NK-92 (cell line): ENCODE results near the gene DGUOK.
"Not testable (repeated sequence)": the region's sequence is repeated elsewhere in the genome, so short reads cannot be mapped to it uniquely, and the experiment has no call there.

Source experiments
- DNase-seq: peaks from one replicate; lab custom pipeline; 2025; ENCODE audit not compliant: unreplicated experiment; lab: John Stamatoyannopoulos, UW

DGUOK gene

DNA sequence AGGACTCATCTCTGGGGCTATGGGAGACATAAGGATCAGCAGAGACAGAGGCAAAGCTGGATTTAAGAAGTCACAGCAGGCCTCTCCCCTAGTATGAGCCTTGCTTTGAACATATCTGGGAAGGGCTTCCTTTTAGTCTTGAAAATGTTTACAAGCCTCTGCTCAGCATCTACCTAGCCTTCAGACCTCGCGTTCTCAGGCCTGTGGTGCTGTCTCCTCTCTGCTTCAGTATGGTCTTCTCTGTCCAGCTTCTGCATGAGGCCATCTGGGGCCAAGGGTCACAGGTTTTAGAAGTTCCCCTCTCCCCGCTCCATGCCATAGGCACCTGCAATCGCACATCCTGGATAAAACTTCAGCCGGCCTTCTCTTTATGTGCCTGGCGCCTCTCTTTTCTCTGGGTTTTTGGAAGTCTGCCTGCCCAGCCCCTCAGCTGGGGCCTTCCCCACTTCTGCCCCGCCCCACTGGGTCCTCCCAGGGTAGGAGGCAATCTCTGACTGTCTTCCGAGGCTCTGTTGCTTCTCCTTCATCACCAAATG is 26.8 kb upstream of the DGUOK start:
- DNase-seq = no peak

DNA sequence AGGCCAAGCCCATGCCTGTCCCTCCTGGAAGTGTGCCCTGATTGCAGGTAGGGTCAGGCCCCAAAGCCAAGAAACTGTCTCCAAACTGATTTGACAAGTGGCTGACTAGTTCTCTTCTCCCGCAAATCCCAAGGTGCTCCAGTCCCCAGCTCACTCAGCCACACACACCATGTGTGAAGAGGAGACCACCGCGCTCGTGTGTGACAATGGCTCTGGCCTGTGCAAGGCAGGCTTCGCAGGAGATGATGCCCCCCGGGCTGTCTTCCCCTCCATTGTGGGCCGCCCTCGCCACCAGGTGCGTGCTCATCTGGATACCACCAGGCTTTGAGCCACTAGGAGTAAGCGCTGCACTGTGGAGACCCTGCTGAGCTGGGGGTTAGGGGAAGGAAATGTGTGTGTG is 25.5 kb upstream of the DGUOK start:
- no peak for DNase-seq

DNA sequence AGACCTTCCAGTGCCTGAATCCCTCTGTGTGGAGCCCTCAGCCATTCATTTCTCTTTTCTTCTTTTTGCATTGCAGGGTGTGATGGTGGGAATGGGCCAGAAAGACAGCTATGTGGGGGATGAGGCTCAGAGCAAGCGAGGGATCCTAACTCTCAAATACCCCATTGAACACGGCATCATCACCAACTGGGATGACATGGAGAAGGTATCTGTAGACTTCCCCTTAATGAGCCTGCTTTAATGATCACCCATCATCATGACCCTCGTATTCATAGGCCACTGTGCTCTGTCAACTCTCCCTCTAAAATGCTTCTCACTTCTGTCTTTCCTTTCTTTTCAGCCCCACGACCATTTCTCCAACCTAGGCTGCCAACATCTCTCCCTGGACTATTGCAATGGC is 24.4 kb upstream of the DGUOK start:
- no peak for DNase-seq

DNA sequence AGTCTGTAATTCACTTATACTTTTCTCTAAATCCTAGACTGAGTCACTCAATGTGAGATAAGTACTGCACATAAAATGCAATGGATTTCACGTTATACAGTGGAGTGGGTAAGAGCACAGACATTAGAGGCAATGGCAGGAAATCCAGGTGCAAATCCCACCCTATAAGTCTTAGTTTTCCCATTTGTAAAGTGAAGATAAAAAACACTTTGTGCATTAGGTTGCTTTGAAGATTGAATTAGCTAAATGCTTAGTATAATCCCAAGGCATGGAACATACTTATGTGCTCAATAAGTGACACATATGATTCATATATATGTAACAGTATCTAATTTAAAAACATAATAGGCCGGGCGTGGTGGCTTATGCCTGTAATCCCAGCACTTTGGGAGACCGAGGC is 23.4 kb upstream of the DGUOK start:
- DNase-seq = no peak

DNA sequence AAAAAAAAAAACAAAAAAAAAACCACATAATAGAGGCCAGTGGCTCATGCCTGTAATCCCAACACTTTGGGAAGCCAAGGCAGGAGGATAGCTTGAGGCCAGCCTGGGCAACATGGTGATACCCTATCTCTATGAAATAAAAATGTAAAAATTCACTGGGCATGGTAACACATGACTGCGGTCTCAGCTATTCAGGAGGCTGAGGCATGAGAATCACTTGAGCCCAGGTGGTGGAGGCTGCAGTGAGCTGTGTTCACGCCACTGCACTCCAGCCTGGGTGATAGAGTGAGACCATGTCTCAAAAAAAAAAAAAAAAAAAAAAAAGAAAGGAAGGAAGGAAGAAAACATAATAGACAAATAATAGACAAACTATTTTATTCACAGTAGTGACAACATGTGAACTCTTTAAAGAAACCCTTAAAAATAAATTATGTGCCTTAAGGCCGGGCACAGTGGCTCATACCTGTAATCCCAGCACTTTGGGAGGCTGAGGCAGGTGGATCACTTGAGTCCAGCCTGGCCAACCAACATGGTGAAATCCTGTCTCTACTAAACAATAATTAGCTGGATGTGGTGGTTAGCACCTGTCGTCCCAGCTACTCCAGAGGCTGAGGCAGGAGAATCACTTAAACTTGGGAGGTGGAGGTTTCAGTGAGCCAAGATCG is 22.6 kb upstream of the DGUOK start:
- DNase-seq = not testable (repeated sequence)

DNA sequence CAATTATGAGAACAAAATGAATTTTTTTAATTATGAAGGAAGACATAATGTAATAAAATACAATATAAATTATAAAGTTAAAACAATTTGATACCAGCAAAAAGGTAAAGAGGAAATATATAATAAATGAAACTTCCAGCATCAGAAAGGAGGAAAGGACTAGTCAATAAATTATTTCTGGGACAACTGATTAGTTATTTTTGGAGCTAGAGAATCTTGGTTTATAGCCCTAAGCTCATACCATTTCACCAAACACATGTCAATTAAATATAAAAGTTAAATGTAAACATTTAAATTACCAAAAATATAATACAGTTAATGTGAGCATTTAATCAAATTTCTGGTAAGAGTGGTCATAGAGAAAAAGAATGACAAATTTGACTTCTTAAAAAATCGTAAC is 21.7 kb upstream of the DGUOK start:
- no peak for DNase-seq

DNA sequence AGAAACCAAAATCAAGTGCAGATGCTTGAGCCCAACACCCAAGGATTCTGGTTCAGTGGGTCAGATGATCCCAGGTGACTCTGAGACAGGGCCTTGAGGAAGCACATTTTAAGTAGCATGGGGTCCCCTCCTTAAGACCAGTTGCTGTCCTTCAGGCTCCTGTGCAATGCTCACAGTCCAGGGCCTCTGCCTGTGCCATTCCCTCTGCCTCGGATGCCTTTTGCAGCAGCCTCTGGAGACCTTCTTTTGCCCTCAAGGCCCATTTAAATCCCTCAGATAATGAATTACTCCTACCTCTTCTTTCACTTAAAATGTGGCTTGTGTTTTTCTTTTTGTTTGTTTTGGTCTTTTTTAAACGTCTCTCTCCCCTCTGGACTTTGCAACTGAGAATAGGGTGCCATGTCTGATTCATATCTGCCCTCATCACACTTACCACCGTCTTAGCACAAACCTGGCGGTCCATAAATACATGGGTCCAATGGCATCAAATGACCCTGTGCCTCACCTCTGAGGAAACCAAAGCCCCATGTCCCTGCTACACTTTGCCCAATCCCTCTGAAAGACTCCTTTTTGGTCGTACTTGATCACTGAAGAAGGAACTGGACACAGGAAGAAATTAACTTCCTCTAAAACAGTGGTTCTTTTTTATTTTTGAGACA is 19.7 kb upstream of the DGUOK start:
- no peak for DNase-seq

DNA sequence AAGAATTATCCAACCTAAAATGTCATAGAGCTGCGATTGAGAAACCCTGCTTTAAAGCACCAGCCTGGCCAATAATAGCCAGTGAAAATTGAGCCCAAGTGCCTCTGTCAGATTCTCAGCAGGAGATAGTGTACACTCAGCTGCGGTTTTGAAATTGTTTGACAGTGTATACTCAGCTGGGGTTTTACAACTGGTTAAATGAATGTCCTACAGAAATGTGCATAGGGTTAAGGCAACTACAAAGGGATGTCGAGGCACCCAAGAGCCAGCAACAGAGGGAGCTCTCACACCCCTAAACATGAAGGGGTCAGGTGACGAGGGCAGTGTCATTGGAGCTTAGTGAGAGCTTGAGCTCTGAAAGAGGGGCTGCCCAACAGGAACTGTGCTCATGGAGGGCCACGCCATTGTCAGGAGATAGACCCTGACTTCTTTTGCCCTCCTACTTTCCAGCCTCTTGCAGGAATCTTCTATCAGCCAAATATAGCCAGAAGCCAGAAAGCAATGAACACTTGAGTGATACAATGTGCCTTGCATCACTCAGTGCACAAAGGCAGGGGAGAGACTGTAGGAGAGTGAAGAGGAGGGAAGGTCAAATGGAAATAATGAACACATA is 18.7 kb upstream of the DGUOK start:
- DNase-seq = no peak

DNA sequence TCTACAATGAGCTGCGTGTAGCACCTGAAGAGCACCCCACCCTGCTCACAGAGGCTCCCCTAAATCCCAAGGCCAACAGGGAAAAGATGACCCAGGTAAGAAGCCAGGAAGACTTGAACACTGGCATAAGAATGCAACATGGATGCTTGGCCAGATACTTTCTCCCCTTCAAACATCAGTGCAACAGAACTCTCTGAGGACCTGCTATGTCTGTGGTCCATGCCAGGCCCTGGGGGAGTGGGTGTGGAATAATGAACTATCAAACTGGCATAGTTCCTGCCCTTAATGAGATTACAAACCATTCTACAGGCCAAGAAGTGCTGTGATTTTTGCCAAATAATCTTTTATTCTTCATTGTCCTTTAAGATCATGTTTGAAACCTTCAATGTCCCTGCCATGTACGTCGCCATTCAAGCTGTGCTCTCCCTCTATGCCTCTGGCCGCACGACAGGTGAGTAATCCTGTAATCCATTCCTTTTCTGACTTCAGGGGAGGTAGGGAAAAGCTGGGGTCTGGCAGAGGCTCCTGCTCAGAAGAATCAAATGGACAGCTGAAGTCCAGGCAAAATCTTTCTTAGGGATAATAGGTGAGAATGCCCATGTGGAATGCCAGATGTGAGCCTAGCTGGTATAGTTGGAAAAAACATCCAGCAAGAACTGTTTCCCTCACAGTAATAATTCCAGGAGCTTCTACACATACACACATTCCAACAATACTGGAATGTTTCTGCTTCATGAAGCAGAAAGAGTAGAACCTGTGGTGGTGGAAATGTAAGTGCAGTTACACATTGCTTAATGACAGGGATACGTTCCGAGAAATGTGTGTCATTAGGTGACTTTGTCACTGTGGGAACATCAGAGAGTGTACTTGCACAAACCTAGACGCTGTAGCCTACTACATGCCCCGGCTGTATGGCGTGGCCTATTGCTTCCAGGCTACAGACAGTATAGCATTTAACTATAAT is 17.7 kb upstream of the DGUOK start:
- no peak for DNase-seq

DNA sequence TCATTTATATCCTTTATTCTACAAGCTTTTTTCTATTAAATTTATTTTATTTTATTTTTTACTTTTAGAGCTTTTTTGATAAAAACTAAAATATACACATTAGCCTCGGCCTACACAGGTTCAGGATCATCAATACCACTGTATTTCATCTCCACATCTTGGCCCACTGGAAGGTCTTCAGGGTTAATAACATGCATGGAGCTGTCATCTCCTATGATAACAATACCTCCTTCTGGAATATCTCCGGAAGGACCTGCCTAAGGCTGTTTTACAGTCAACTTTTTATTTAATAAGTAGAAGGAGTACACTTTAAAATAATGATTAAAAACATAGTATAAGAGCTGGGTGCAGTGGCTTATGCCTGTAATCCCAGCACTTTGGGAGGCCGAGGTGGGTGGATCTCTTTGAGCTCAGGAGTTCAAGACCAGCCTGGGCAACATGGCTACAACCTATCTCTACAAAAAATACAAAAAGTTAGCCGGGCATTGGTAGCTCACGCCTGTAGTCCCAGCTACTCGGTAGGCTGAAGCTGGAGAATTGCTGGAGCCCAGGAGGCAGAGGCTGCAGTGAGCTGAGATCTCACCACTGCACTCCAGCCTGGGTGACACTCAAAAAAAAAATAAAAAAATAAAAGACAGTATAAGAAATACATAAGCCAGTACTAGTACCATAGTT is 15.7 kb upstream of the DGUOK start:
- DNase-seq = no peak

DNA sequence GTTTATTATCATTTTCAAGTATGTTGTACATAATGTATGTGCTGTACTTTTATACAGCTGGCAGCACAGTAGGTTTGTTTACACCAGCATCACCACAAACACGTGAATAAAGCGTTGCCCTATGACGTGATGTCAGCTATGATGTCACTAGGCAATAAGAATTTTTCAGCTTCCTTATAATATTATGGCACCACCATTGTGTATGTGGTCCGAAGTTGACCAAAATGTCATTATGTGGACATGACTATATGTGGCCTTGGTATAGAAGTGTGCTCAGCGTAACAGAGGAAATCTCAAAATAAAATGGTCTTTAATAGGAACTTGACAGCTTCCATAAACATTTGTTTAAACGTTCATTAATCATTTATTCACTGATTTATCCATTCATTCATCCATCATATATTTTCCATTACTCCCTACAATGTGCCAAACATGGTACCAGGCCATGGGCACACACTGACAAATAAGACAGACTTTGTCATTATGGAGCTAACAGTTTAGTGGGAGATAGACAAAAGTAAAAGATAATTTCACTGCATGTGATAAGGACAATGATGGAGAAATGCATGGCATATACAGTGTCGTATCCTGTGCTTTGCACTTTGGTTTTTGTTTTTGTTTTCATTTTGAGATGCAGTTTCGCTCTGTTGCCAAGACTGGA is 15.0 kb upstream of the DGUOK start:
- DNase-seq = no peak

DNA sequence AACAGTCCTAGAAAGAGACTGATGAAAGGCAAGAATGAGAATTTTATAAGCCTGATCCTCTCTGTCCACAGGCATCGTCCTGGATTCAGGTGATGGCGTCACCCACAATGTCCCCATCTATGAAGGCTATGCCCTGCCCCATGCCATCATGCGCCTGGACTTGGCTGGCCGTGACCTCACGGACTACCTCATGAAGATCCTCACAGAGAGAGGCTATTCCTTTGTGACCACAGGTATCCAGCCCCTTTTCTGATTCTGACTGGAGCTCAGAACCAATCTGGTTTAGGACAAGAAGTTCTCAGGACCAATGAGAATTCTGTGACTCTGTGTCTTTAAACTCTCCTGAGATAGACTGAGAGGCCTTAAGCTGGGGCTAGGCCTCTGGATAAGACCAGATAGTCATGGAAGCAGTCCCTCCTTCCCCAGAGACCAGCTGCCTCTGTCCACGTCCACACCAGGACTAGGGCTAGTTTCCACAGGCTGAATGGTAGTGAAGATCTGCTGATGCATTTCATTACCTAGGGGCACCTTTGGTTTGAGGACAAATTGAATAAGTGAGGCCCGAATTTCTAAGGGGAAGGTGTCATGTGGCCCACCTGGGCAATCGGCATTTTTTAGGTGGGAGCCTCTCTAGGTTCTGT is 13.1 kb upstream of the DGUOK start:
- no peak for DNase-seq

DNA sequence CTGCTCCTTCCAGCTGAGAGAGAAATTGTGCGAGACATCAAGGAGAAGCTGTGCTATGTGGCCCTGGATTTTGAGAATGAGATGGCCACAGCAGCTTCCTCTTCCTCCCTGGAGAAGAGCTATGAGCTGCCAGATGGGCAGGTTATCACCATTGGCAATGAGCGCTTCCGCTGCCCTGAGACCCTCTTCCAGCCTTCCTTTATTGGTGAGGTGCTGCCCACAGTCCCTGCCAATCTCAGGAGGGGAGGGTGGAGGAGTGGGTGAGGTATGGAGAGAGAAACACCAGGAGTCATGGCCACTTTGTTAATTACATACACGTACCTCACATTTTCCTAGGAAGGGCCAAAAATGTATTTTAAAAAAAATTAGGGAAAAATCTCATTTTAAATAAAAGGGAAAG is 12.0 kb upstream of the DGUOK start:
- no peak for DNase-seq

DNA sequence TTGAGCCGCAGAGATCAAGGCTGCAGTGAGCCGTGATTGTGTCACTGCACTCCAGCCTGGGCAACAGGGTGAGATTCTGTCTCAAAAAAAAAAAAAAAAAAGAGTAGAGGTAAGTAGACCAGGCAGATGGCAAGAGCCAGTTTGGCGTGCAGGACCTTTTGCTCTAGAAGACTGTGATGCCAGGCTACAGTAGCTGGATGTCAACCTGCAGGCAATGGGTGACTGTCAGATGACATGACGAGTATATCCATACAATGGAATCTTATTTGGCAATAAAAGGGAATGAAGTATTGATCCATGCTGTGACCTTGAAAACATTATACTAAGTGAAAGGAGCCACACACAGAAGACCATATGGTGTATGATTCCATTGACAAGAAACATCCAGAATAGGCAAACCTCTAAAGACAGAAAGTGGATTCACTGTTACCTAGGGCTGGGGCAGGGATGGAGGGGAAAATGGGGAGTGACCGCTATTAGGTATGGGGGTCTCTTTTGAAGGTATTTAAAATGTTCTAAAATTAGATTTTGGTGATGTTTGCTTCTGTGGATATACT is 11.2 kb upstream of the DGUOK start:
- no peak for DNase-seq

DNA sequence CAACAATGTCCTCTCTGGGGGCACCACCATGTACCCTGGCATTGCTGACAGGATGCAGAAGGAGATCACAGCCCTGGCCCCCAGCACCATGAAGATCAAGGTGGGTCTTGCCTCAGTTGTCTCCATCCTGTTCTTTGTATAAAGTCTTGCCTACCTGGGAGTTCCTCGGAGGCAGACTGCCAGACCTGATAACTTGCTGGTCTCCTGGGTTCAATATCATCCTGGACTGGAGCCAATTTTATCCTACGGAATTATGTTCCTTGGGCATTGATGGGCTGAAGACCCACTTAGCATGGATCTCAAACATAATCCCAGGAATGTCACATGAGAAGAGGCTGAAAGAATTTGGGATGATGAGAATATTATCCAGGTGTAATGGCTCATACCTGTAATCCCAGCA is 10.0 kb upstream of the DGUOK start:
- DNase-seq = no peak

DNA sequence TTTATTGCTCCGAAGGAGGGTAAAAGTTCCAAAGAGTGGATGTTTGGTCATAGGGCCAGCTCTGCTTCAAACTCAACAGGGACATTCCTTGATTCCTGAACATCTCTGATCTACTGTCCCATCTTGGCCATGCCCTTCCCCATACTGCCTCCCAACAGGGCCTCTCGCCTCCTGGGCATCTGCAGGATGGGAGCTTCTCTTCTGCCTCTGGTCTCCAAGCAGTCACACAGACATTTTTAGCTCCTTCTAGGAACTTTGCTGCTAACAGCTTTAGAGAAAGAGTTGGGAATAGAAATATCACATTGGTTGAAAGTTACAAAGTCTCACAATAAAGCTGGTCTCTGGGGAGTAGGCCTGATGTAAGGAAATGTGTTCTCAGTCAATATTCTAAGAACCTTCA is 9.4 kb upstream of the DGUOK start:
- no peak for DNase-seq

DNA sequence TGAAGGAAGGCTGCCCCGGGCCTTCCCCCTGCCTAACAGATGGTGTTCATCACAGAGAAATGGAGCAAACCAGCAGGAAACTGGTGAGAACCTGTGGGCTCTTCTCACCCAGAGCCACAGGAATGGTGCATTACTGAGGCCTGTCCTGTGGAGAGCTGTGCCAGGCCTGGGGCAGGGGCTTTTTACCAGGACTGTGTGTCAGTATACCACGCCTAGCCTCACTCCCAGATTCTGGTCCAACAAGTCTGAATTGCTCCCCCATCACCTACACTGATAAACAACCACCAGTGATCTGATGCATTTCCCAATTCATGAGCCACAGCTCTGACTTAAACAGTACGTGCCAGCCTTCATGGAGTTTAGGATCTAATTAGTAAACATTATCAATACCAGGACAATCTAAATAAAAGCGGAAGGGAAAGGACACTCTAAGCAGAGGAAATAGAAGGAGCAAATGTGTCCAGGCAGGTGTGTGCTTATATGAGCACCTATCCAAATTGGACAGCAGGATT is 8.9 kb upstream of the DGUOK start:
- no peak for DNase-seq

DNA sequence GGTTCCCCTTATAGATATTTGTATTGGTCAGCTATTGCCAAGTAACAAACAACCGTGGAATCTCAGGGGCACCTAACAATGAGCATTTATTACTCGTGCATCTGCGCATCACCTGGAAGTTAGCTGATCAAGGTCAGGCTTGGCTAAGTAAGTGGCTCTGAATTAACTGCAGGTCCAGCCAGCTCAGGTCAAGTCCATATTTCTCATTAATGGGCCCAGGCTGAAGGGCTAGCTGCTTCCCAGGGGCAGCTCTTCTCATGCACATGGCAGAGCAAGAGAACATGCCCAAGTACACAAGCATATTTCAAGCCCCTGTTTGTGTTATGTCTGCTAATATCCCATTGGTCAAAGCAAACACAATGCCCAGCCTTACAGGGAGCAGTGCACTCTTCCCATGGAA is 7.8 kb upstream of the DGUOK start:
- DNase-seq = no peak

DNA sequence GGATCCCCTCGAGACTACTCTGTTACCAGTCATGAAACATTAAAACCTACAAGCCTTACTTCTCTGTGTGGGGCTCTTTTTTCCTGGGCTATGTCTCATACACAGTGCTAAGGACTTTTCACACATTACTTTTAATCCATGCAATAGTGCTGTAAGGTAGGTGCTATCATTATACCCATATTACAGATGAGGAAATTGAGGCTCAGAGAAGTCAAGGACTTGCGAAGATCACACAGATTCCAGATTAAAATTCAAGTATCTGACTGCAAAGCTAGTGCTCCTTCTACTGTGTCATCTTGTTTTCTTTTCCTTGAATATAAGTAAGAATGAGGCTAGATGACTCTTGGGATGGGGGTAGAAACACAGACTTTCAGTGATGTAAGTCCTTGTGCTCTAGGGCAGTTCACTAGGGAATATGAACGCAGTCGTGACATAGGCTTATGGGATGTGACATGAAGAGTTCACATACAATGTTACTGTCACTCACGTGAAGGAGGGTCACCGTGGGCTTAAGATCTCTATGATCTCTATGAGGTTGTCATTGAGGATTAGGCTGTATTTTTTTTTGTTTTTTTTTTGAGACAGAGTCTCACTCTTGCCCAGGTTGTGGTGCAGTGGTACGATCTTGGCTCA is 7.0 kb upstream of the DGUOK start:
- DNase-seq = no peak
